ENCODE results near the gene SLC25A44.
A peak's percentile ranks its signal among the peaks of the same experiment; 100 is the strongest.

Gene SLC25A44, protein sequence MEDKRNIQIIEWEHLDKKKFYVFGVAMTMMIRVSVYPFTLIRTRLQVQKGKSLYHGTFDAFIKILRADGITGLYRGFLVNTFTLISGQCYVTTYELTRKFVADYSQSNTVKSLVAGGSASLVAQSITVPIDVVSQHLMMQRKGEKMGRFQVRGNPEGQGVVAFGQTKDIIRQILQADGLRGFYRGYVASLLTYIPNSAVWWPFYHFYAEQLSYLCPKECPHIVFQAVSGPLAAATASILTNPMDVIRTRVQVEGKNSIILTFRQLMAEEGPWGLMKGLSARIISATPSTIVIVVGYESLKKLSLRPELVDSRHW

DNA sequence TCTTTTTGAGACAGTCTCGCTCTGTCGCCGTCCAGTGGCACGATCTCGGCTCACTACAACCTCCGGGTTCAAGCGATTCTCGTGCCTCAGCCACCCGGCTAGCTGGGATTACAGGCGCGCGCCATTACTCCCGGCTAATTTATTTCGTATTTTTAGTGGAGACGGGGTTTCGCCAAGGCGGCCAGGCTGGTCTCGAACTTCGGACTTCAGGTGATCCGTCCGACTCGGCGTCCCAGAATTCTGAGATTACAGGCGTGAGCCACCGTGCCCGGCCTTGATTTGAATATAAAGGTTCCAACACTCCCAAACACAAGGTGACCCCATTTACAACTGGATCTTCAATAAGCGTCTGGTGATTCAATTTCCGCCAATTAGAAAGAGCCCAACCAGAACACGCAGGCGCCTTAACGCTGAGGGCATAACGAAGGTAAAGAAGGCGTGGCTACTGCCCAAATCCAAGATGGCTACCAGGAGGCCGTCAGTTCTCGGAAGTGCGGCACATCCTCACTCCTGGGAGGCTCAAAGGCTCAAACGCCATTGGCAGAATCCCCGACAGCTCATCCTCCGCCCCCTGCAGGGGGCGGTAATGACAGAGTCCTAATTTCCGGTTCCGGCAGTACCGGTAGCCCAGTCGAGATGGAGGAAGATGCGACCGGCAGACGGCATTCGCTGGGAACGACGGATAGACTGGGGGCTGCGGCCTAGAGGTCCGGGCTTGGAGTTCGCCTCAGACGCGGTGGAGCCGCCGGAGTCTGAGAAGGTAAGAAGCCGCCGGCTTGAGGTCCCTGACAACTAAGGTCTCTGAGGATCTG lies at the start of gene SLC25A44:
Gene SLC25A44, plus strand, starts transcription at position 617 of the 812 bp plus-strand sequence. CDS start 5,744 bp downstream, outside the sequence.
- DNase-seq (ENCODE audit: low read depth): peak; percentile 96

- no peak for DNase-seq (ENCODE audit: low read depth)
Measured at GRCh38 chr1:156144742-156145141, 49.2 kb upstream of the SLC25A44 start.

GRCh38 chr1:156145650-156146019 lies 48.3 kb upstream of the SLC25A44 start:
- DNase-seq (ENCODE audit: low read depth): no peak

DNA sequence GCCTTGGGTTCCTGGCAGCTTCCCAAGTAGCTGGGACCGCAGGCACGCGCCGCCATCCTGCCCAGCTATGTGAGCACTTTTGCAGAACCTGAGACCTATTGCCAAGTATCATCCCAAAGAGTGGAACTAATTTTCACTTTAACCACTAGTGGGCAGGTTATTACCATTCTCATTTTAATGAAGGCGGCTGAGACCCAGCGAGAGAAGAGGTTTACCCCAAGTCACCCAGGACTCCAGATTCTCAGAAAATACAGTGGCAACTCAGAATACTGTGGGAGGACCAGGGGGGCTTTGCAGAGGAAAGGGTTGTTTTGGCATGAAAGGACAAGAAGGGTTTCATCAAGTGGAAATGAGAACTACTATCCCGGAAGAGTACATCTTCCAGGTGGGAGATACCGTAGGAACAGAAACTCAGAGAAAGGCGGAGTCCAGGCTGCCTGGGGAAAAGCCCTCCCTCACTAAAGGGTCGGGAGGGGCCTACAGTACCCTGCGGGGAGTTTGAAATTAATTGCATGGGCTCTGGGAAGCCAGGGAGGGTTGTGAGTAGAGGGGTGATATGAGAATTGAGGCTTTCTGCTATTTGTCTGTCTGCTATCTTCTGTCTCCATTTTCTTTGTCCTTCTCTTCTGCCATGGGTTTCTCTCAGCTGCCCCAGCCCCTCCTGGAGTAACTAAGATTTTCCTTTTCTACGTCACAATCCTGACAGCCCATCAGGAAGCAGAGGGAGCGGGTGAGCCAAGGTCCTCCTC lies 47.7 kb upstream of the SLC25A44 start:
- peak; percentile 87 for DNase-seq (ENCODE audit: low read depth)

GRCh38 chr1:156146769-156147405 lies 47.0 kb upstream of the SLC25A44 start:
- DNase-seq (ENCODE audit: low read depth): no peak

GRCh38 chr1:156148216-156148615 lies 45.7 kb upstream of the SLC25A44 start:
- DNase-seq (ENCODE audit: low read depth): no peak

DNA sequence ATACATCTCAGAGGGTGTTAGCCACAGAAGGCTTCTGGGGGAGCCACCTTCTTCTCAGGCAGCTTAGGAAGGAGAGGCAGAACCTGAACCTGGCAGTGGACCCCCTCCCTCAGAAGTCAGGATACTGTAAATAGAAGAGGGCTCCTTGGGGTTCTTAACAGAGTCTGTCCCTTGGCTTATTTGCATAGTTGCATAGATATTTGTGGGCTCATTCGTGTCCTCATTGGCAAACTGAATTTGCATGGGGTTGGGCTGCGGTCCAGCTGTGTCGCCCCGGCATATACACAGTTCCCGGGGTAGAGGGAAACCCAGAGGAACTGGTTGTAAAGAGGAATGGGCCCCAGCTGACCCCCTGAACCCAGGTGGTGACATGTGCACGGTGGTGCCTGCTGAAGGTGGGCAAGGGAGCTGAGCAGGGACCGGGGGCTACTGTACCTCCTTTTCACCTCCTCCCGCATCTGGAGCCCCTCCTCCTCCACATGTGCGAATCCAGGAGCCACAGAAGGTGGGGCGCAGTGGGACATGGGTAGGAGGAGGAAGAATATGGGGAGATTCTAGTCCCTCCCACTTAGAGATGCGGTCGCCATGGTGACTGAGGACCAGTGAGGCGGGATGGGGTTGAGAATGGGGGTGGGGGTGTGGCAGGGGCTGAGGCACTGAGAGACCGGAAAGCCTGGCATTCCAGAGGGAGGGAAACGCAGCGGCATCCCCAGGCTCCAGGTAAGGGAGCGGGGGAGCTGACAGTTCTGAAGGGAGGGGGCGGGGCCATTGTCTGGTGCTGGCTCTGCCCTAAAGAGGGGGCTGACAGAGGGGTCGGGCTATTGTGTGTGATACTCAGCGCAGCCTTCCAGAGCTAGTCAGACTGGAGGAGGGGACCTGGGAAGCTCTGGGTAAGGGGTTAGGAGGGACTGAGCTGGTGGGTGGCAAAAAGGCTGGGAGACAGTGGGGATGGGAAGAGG lies 44.3 kb upstream of the SLC25A44 start:
- no peak for DNase-seq (ENCODE audit: low read depth)

DNA sequence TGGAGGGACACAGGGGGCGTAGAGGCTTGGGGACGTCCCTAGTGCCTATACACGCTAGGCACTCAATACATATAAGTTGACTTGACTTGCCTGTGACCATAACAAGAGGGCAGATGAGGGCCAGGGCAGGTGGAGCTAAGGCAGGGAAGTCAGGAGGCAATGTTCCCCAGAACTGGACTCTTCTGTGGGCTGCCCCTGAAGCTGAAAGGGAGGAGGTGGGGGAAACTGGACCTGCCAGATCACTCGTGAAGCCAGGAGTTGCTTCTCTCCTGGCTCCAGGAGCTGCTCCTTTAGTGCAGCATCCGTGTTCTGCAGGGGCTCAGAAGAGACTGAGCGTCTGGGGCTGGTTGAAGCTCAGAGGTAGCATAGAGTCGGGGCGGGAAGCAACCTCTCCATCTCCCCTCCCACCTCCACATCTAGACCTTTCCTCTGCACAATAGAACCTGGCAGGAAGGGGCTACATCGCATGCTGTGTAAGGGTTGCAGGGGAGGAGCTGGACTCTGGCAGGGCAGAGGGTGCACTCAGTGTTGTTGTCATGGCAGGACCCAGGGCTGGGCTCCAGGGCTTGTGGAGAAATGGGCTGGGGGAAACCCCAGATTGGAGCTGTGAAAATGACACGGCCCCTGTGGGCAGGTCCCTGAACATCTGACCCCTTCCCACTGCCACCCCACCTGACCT lies 43.4 kb upstream of the SLC25A44 start:
- no peak for DNase-seq (ENCODE audit: low read depth)

- peak; percentile 61 for DNase-seq (ENCODE audit: low read depth)
Measured at GRCh38 chr1:156151093-156151688, 42.7 kb upstream of the SLC25A44 start.

DNA sequence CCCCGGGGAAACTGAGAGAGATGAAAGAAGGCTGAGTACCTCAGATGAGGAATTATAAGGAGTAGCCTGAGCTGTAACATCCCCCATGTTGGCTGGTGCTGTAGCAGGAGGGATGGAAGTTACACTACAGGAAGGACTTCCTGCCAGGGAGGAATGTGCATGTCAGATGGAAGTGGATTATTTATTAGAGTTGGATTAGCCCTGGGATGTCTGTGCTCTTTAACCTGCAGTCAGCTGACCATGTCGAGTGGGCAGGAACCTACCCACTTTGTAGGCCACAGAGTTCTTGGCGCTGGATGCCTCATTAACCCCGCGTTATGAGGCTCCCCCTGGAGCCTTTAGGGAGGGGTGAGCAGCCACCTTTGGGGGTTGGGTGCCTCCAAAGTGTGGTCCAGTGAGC lies 41.3 kb upstream of the SLC25A44 start:
- DNase-seq (ENCODE audit: low read depth): no peak

DNA sequence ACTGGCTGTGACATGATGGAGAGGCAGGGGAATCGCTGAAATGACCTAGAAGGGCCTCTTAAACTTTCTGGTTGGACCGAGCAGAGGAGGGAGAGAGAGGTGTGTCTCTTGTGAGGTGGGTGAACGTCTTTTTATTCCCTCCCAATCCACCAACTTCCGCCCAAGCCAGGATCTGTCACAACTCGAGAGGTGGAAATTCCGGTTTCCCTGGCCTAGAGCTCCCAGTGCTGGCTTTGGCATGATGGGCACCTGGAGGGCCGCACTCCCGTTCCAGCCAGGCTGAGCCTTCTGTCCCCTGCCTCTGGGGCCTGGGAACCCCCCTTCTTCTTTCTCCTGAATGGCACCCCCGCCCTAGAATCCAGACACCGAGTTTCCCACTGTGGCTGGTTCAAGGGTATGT lies 40.5 kb upstream of the SLC25A44 start, which contains the start of gene SEMA4A:
Gene SEMA4A, plus strand, starts transcription at position 224 of the 400 bp plus-strand sequence. CDS start 994 bp downstream, outside the sequence.
- no peak for DNase-seq (ENCODE audit: low read depth)

- no peak for DNase-seq (ENCODE audit: low read depth)
Measured at GRCh38 chr1:156154317-156154749, 39.6 kb upstream of the SLC25A44 start.

DNA sequence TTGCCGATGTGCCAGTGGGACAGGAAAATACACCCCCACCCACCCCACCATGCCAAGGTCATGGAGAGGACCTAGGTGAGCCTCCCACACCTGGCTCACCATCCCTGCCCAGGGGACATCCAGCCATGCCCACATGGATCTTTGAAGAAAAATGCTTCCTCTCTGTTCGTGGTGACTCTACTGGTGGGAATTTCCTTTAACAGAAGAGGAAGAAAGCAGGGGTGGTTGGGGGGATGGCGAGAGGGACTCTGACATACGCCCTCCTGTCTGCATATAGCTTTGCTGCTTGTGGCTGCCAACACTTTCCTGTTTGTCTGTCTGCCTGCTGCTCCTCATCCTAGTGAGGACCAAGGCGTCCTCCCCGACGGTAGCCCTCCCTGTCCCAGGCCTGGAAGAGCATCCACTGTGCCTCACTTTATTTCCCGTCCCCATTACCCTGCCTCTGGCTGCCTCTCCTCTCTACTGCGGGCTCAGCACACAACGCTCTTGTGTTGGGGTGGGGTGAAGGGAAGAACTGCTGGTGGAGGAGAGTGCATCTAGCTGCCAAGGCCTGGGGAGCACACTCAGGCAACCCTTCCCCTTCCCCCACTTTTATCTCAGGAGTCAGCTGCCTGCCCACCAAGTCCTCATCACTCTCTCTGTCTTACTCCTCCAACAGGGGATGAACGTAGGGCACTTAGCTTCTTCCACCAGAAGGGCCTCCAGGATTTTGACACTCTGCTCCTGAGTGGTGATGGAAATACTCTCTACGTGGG lies 38.0 kb upstream of the SLC25A44 start:
- no peak for DNase-seq (ENCODE audit: low read depth)

- no peak for DNase-seq (ENCODE audit: low read depth)
Measured at GRCh38 chr1:156157506-156157905, 36.4 kb upstream of the SLC25A44 start.

DNA sequence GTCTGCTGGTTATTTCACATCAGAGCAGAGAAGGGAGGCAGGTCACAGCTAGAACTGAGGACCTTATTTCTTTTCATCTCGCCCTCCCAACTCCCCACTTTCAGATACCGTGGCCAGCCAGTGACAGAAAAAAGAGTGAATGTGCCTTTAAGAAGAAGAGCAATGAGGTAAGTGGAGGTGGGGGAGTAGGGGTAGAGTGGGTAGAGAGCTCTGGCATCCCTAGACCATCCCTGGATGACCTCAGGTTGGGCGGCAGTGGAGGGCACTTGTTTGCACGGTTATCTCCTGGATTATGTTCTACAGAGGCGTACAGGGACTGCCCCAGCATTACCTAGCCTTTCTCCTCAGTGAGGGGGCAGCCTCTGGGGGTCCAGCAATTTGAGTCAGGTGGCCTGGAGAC lies 35.9 kb upstream of the SLC25A44 start:
- no peak for DNase-seq (ENCODE audit: low read depth)

DNA sequence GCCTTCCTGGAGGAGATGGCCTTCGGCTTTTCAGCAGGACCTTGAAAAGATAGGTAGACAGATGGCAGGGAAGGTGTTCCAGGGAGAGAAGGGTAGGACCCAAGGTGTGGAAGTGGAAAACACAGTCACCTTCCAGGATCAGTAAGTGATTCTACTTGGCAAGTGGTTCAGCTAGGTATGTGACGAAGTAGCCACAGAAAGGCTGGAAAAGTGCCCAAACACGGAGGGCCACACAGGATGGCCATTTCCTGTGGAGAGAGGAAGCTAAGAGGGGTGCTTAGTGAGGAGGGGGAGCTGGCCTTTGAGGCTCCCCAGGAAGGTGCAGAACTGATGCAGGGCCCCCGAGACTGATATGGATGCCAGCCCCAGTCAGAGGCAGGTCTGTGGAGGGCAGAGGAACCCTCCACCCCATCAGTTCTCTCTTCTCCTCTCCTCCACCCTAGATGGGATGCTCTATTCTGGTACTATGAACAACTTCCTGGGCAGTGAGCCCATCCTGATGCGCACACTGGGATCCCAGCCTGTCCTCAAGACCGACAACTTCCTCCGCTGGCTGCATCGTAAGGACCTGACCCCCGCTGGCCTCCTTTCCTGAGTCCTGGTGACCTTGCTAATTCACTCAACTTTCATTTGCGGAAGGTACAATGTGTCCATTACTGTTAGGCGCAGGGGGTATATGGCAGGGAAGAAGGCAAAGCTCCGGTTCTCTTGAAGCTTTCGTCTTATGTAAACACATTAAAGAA lies 33.7 kb upstream of the SLC25A44 start:
- no peak for DNase-seq (ENCODE audit: low read depth)

GRCh38 chr1:156160743-156161171 lies 33.1 kb upstream of the SLC25A44 start:
- no peak for DNase-seq (ENCODE audit: low read depth)

GRCh38 chr1:156162430-156163037 lies 31.4 kb upstream of the SLC25A44 start:
- no peak for DNase-seq (ENCODE audit: low read depth)

All from GM04503 (cell line).